ENCODE results near the gene VKORC1L1.

VKORC1L1 gene

DNA sequence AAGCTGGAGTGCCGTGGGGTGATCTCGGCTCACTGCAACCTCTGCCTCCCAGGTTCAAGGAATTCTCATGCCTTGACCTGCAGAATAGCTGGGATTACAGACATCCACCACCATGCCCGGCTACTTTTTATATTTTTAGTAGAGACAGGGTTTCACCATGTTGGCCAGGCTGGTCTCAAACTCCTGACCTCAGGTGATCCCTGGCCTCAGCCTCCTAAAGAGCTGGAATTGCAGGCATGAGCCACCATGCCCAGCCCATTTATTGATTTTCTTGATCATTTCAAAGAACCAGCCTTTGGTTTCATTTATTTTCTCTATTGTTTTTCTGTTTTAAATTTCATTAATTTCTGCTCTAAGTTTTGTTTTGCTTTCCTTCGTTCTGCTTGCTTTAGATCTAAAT lies 58.8 kb downstream of the VKORC1L1 start:
- ATAC-seq, result no peak
- TF ChIP-seq ZNF70 (CRISPR knock-in tag; IDR thresholded peaks at IDR 0.05) (no peak), SNAI2 (CRISPR knock-in tag; IDR thresholded peaks at IDR 0.05) (no peak), GLIS3 (CRISPR knock-in tag; IDR thresholded peaks at IDR 0.05) (no peak), ZC3H10 (CRISPR knock-in tag; IDR thresholded peaks at IDR 0.05) (no peak), ISL1 (CRISPR knock-in tag; IDR thresholded peaks at IDR 0.05) (no peak), PPARA (CRISPR knock-in tag; IDR thresholded peaks at IDR 0.05; ENCODE audit: borderline replicate concordance) (no peak), CSDC2 (CRISPR knock-in tag; IDR thresholded peaks at IDR 0.05) (no peak), ZNF8 (CRISPR knock-in tag; IDR thresholded peaks at IDR 0.05) (no peak), TOX (CRISPR knock-in tag; IDR thresholded peaks at IDR 0.05; ENCODE audit: borderline replicate concordance) (no peak), ZNF565 (CRISPR knock-in tag; conservative IDR thresholded peaks at IDR 0.05; ENCODE audit: low read depth) (no peak), TCF4 (CRISPR knock-in tag; IDR thresholded peaks at IDR 0.05; ENCODE audit: borderline replicate concordance) (no peak), ESRRG (CRISPR knock-in tag; IDR thresholded peaks at IDR 0.05) (no peak)
- TF ChIP-seq, protein P1, sequence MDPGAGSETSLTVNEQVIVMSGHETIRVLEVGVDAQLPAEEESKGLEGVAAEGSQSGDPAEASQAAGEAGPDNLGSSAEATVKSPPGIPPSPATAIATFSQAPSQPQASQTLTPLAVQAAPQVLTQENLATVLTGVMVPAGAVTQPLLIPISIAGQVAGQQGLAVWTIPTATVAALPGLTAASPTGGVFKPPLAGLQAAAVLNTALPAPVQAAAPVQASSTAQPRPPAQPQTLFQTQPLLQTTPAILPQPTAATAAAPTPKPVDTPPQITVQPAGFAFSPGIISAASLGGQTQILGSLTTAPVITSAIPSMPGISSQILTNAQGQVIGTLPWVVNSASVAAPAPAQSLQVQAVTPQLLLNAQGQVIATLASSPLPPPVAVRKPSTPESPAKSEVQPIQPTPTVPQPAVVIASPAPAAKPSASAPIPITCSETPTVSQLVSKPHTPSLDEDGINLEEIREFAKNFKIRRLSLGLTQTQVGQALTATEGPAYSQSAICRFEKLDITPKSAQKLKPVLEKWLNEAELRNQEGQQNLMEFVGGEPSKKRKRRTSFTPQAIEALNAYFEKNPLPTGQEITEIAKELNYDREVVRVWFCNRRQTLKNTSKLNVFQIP (CRISPR knock-in tag; IDR thresholded peaks at IDR 0.05; ENCODE audit: borderline replicate concordance, low read depth), result no peak
- TF ChIP-seq, protein P2, sequence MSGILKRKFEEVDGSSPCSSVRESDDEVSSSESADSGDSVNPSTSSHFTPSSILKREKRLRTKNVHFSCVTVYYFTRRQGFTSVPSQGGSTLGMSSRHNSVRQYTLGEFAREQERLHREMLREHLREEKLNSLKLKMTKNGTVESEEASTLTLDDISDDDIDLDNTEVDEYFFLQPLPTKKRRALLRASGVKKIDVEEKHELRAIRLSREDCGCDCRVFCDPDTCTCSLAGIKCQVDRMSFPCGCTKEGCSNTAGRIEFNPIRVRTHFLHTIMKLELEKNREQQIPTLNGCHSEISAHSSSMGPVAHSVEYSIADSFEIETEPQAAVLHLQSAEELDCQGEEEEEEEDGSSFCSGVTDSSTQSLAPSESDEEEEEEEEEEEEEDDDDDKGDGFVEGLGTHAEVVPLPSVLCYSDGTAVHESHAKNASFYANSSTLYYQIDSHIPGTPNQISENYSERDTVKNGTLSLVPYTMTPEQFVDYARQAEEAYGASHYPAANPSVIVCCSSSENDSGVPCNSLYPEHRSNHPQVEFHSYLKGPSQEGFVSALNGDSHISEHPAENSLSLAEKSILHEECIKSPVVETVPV (CRISPR knock-in tag; IDR thresholded peaks at IDR 0.05), result no peak

GRCh38 chr7:65937296-65937695 lies 64.4 kb downstream of the VKORC1L1 start:
- TF ChIP-seq, protein P2 (CRISPR knock-in tag; IDR thresholded peaks at IDR 0.05), result no peak
- no peak for ATAC-seq

GRCh38 chr7:65938336-65938895 lies 65.5 kb downstream of the VKORC1L1 start:
- peak; percentile 84 for ATAC-seq
- TF ChIP-seq, protein P3, sequence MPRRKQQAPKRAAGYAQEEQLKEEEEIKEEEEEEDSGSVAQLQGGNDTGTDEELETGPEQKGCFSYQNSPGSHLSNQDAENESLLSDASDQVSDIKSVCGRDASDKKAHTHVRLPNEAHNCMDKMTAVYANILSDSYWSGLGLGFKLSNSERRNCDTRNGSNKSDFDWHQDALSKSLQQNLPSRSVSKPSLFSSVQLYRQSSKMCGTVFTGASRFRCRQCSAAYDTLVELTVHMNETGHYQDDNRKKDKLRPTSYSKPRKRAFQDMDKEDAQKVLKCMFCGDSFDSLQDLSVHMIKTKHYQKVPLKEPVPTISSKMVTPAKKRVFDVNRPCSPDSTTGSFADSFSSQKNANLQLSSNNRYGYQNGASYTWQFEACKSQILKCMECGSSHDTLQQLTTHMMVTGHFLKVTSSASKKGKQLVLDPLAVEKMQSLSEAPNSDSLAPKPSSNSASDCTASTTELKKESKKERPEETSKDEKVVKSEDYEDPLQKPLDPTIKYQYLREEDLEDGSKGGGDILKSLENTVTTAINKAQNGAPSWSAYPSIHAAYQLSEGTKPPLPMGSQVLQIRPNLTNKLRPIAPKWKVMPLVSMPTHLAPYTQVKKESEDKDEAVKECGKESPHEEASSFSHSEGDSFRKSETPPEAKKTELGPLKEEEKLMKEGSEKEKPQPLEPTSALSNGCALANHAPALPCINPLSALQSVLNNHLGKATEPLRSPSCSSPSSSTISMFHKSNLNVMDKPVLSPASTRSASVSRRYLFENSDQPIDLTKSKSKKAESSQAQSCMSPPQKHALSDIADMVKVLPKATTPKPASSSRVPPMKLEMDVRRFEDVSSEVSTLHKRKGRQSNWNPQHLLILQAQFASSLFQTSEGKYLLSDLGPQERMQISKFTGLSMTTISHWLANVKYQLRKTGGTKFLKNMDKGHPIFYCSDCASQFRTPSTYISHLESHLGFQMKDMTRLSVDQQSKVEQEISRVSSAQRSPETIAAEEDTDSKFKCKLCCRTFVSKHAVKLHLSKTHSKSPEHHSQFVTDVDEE (CRISPR knock-in tag; IDR thresholded peaks at IDR 0.05), result no peak
- TF ChIP-seq ZNF70 (CRISPR knock-in tag; IDR thresholded peaks at IDR 0.05) (no peak), ZNF565 (CRISPR knock-in tag; conservative IDR thresholded peaks at IDR 0.05; ENCODE audit: low read depth) (no peak), PATZ1 (CRISPR knock-in tag; IDR thresholded peaks at IDR 0.05; ENCODE audit: borderline replicate concordance) (no peak), GLIS3 (CRISPR knock-in tag; IDR thresholded peaks at IDR 0.05) (no peak), ZFP30 (CRISPR knock-in tag; IDR thresholded peaks at IDR 0.05) (no peak), RARB (CRISPR knock-in tag; IDR thresholded peaks at IDR 0.05) (no peak), ZFP3 (CRISPR knock-in tag; IDR thresholded peaks at IDR 0.05) (no peak), ZNF8 (CRISPR knock-in tag; IDR thresholded peaks at IDR 0.05) (no peak), ISL1 (CRISPR knock-in tag; IDR thresholded peaks at IDR 0.05) (no peak), SNAI2 (CRISPR knock-in tag; IDR thresholded peaks at IDR 0.05) (no peak), CSDC2 (CRISPR knock-in tag; IDR thresholded peaks at IDR 0.05) (no peak), TOX (CRISPR knock-in tag; IDR thresholded peaks at IDR 0.05; ENCODE audit: borderline replicate concordance) (no peak), PPARA (CRISPR knock-in tag; IDR thresholded peaks at IDR 0.05; ENCODE audit: borderline replicate concordance) (no peak)
- TF ChIP-seq, protein P2 (CRISPR knock-in tag; IDR thresholded peaks at IDR 0.05), result no peak
- TF ChIP-seq, protein P4, sequence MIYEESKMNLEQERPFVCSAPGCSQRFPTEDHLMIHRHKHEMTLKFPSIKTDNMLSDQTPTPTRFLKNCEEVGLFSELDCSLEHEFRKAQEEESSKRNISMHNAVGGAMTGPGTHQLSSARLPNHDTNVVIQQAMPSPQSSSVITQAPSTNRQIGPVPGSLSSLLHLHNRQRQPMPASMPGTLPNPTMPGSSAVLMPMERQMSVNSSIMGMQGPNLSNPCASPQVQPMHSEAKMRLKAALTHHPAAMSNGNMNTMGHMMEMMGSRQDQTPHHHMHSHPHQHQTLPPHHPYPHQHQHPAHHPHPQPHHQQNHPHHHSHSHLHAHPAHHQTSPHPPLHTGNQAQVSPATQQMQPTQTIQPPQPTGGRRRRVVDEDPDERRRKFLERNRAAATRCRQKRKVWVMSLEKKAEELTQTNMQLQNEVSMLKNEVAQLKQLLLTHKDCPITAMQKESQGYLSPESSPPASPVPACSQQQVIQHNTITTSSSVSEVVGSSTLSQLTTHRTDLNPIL (CRISPR knock-in tag; IDR thresholded peaks at IDR 0.05; ENCODE audit: low read depth), result no peak
- TF ChIP-seq, protein P1 (CRISPR knock-in tag; IDR thresholded peaks at IDR 0.05; ENCODE audit: borderline replicate concordance, low read depth), result no peak

DNA sequence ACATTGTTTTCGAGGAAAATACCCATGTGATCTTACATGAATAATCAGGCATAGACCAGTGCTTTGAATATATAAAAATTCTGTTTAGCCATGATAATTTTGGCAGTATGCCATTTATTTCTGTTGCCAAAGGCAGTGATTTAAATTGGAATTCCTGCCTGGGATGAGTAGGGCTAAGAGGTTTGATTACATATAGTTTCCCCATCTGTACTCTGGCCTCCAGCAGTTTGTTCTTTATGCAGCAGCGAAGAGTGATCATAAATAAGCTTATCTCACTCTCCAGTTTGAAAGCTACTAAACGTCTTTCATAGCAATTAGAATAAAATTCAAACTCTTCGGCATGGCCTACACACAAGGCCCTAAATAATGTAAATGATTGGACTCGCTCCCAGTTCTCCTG lies 72.9 kb downstream of the VKORC1L1 start:
- ATAC-seq, result peak; percentile 77

Data from SK-N-SH treated with all-trans-retinoic acid at 6 μM for 48 hours (cell line).